Middle frontal gyrus (tissue), 1 donor: ENCODE results near the gene YWHAG.
"Not testable (repeated sequence)": the region's sequence is repeated elsewhere in the genome, so short reads cannot be mapped to it uniquely, and the experiment has no call there.

ENCODE experiments used
- DNase-seq: peaks from one replicate; pipeline ENCODE4 v3.0.0-alpha.2; 2015; ENCODE audit warnings: low spot score; ENCODE audit errors: extremely low spot score

YWHAG gene

GRCh38 chr7:76380623-76380966, 21.8 kb upstream of the YWHAG start:
- no peak for DNase-seq

DNA sequence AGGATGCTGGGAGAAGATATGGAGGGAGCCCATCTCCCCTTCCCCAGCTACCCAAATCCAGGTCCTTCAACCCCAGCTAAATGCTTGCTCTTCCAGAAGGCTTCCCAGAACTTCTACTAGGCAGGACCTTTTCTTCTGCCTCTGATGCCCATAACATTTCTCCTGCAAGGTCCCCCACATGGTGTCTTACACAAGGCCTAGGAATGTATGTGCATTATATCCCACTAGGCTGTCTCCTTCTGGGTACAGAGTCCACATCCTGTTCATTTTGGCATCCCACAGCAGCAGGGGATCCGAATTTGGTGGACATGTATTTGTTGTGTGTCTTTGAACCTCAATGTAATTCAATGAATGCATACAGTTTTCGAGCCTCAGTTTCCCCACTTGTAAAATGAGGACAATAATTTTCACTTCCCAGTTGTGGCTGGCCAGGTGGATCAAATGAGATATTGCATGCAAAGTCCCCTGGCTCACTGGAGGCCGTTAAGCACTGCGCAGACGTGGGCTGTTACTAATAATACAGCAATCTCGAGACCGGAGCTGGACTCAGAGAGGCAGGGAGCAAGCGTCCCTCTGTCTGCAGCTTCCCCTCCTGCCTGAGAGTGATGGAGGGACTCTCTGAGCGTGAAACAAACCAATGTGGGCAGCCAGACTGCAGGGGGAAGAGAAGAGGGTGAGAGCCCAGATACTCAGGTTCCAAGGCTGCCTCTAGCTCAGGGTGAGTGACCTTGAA, 18.6 kb upstream of the YWHAG start:
- no peak for DNase-seq

GRCh38 chr7:76375251-76375650, 16.5 kb upstream of the YWHAG start:
- DNase-seq: no peak

- DNase-seq: no peak
These were observed 14.4 kb upstream of the YWHAG start for GRCh38 chr7:76372984-76373833.

- DNase-seq: no peak
These were observed 12.6 kb upstream of the YWHAG start for GRCh38 chr7:76371396-76371795.

DNA sequence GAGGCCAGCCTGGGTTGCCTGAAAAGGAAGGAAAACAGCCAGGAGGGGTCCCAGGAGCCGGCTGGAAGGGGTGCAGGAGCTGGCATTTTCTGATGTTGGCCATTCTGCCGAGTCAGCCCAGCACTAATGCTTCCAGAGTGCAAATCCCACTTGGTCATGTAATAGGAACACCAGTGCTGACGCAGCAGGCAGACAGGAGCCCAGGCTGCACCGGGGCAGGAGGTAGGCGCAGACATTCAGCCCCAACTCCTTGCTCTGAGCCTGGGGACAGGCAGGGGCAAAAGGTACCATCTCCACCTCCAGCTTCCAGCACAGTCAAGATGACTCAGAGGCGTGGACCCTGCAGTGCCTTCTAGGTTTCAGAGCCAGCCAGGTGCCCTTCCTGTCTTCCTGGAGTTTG, 10.2 kb upstream of the YWHAG start:
- no peak for DNase-seq

DNA sequence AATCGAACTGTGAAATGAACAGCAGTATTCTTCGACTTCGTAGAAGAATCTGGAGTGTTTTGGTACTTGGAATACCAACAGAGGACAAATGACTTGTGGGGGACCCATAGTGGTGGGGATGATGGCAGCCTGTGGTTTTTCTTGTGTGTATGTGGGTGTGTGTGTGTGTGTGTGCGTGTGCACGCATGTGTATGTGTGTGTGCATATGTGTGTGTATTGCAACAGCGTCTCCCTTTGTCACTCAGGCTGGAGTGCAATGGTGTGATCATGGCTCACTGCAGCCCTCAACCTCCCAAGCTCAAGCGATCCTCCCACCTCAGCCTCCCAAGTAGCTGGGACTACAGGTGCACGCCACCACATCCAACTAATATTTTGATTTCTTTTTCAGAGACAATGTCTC, 9.4 kb upstream of the YWHAG start:
- DNase-seq: no peak

DNA sequence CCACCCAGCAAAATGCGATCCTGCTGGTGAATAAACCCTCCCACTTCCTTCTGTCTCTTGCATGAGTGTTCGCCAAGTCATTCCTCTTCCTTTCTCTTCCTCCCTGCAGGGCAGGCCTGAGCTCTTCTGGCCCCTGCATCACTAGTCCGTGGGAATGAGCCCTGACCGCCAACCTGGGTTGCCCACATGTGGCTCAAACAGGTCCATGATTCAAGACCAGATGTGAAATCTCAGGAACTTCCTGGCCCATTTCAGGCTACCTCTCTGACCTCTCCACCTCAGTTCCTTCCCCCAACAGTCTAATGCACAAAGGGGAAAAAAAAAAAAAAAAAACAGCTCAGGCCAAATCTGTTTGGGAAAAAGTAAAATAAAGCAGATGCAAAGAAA, 5.4 kb upstream of the YWHAG start:
- DNase-seq: no peak

- DNase-seq: not testable (repeated sequence)
These were observed 5.0 kb upstream of the YWHAG start for GRCh38 chr7:76363754-76364153.

DNA sequence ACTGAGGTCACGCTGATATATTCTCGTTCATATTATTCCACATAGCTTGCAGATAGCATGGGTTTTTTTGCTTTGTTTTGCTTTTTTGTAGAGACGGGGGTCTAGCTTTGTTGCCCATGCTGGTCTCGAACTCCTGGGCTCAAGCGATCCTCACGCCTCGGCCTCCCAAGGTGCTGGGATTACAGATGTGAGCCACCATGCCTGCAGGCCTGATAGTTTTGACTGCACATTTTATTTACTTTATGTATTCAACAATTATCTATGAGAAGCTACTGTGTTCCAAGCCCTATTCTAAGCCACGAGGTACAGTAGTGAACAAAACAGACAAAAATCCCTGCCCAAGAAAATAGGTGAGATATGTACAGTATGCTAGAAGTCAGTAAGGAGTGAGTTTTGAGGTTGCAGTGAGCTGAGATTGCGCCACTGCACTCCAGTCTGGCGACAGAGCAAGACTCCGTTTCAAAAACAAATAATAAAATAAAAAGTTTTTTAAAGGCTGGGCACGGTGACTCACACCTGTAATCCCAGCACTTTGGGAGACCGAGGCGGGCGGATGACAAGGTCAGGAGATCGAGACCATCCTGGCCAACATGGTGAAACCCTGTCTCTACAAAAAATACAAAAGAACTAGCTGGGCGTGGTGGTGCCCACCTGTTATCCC, 1.3 kb upstream of the YWHAG start:
- no peak for DNase-seq

- DNase-seq: peak; percentile 94
These were observed 553 bp upstream of the YWHAG start for GRCh38 chr7:76359111-76359977.

GRCh38 chr7:76358011-76358480, 745 bp downstream of the YWHAG start:
- no peak for DNase-seq

GRCh38 chr7:76357475-76358010, 1.2 kb downstream of the YWHAG start:
- DNase-seq: no peak

- no peak for DNase-seq
These were observed 2.0 kb downstream of the YWHAG start for GRCh38 chr7:76356823-76357222.

GRCh38 chr7:76356115-76356514, 2.7 kb downstream of the YWHAG start:
- DNase-seq: no peak

DNA sequence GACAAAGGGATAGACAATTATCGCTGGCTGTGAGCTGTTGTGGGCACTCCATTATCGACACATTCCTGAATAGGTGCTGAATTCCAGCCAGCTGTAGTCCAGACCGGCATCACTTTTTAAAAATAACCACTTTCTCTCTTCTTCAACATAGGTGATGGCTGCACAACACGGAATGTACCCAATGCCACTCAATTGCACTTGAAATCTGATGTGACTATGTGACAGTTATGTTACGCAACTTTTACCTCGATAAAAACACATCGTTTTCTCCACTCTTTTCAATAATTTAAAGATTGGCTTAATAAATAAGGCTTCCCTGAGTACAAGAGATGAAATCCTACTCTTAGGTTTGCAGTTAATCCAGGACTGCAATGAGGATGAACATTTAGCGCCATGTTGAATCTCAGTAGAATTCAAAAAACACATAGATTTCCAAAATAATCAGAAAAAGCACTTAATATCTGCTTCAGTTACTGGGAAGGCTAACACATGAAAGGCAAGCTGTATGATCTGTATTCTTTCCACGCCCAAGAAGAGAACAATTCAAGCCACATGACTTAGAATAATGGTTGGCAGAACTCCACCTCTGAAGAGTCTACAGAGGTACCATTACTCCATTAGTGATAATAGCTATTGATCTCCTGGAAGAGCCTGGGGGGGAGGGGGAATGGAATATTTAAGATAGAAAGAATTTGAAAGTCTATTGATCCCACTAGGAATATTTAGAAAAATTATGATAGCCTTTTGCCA, 3.6 kb downstream of the YWHAG start:
- no peak for DNase-seq

- DNase-seq: no peak
These were observed 4.3 kb downstream of the YWHAG start for GRCh38 chr7:76354516-76354915.

DNA sequence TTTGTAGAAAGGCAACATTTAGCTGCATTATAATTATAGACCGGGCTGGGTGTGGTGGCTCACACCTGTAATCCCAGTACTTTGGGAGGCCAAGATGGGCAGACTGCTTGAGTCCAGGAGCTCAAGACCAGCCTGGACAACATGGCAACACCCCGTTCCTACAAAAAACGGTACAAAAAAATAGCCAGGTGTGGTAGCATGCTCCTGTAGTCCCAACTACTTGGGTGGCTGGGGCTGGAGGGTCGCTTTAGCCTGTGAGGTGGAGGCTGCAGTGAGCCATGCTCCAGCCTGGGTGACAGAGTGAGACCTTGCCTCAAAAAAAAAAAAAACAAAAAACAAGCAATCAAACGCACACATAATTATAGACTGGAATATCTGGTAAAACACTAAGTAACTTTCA, 5.0 kb downstream of the YWHAG start:
- DNase-seq: no peak

GRCh38 chr7:76352193-76352592, 6.6 kb downstream of the YWHAG start:
- no peak for DNase-seq

DNA sequence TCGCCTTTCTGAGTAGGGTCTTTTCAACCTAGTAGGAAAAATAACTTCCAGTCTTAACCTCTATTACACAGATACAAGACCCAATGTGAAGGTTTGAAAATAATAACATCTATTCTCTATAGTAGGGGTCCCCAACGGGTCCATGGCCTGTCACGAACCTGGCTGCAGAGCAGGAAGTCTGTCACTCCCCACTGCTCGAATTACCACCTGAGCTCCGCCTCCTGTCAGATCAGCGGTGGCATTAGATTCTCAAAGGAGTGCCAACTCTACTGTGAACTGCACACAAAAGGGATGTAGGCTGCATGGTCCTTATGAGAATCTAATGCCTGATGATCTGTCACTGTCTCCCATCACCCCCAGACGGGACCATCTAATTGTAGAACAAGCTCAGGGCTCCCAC, 7.4 kb downstream of the YWHAG start:
- DNase-seq: no peak
